ENCODE results near the gene SOX21. TPM values are rescaled to one million over a fixed set of nuclear protein-coding genes. Genes with fewer than 3 reads are reported as not detected.
A peak's percentile ranks its signal among the peaks of the same experiment; 100 is the strongest.

SOX21 gene
- total RNA-seq, 1 donor from 2014 or later, result not detected

- intact Hi-C loops (cut with micrococcal nuclease), result no loop called here
Measured at GRCh38 chr13:94717916-94718315, 5.6 kb upstream of the SOX21 start.

GRCh38 chr13:94716016-94716415, 3.7 kb upstream of the SOX21 start:
- TF ChIP-seq CTCF (IDR thresholded peaks at IDR 0.05; ENCODE audit: borderline replicate concordance), result no peak
- peaks cover 21% of the 10 kb centered on the region for H3K4me1 ChIP-seq
- H3K36me3 ChIP-seq, result no peaks in the 10 kb centered on the region
- DNase-seq, result no peak
- peaks cover 90% of the 10 kb centered on the region for H3K27me3 ChIP-seq (ENCODE audit: low read depth)
- H3K27ac ChIP-seq (replicated peaks), result no peak overlapping the region
- H3K4me3 ChIP-seq, result no peak overlapping the region
- intact Hi-C loops (cut with micrococcal nuclease), result no loop called here
- H3K9me3 ChIP-seq (replicated peaks), result no peaks in the 10 kb centered on the region

More at GRCh38 chr13:94717916-94718315, 5.6 kb upstream of the SOX21 start:
- H3K4me3 ChIP-seq, result no peak overlapping the region
- TF ChIP-seq CTCF (IDR thresholded peaks at IDR 0.05; ENCODE audit: borderline replicate concordance), result no peak
- H3K9me3 ChIP-seq (replicated peaks), result no peaks in the 10 kb centered on the region
- peaks cover 90% of the 10 kb centered on the region for H3K27me3 ChIP-seq (ENCODE audit: low read depth)
- H3K4me1 ChIP-seq, result peaks cover 6% of the 10 kb centered on the region
- DNase-seq, result no peak
- H3K36me3 ChIP-seq, result no peaks in the 10 kb centered on the region
- H3K27ac ChIP-seq (replicated peaks), result no peak overlapping the region

- H3K9me3 ChIP-seq (replicated peaks), result no peaks in the 10 kb centered on the region
- H3K4me1 ChIP-seq, result peaks cover 30% of the 10 kb centered on the region
- no peak overlapping the region for H3K27ac ChIP-seq (replicated peaks)
- H3K27me3 ChIP-seq (ENCODE audit: low read depth), result peaks cover 94% of the 10 kb centered on the region
- peak overlapping the region; percentile 56 for H3K4me3 ChIP-seq
- intact Hi-C loops (cut with micrococcal nuclease), result no loop called here
- H3K36me3 ChIP-seq, result no peaks in the 10 kb centered on the region
- DNase-seq, result no peak
- TF ChIP-seq CTCF (IDR thresholded peaks at IDR 0.05; ENCODE audit: borderline replicate concordance), result no peak
Measured at GRCh38 chr13:94713561-94714182, 1.3 kb upstream of the SOX21 start.

- Histone ChIP-seq H3K27me3 (ENCODE audit: low read depth) (peaks cover 99% of the 10 kb centered on the region), H3K4me1 (peaks cover 34% of the 10 kb centered on the region), H3K4me3 (peak overlapping the region; percentile 56), H3K27ac (replicated peaks) (no peak overlapping the region), H3K9me3 (replicated peaks) (no peaks in the 10 kb centered on the region), H3K36me3 (no peaks in the 10 kb centered on the region)
- intact Hi-C loops (cut with micrococcal nuclease), result no loop called here
- DNase-seq, result no peak
- TF ChIP-seq CTCF (IDR thresholded peaks at IDR 0.05; ENCODE audit: borderline replicate concordance), result no peak
Measured at GRCh38 chr13:94712812-94713560, 641 bp upstream of the SOX21 start.

GRCh38 chr13:94711561-94712286, 621 bp downstream of the SOX21 start:
- H3K27me3 ChIP-seq (ENCODE audit: low read depth), result peaks cover 100% of the 10 kb centered on the region

More at GRCh38 chr13:94711561-94712286, 621 bp downstream of the SOX21 start:
- H3K36me3 ChIP-seq, result no peaks in the 10 kb centered on the region
- peaks cover 47% of the 10 kb centered on the region for H3K4me1 ChIP-seq
- no peaks in the 10 kb centered on the region for H3K9me3 ChIP-seq (replicated peaks)
- no peak for DNase-seq
- no peak overlapping the region for H3K27ac ChIP-seq (replicated peaks)
- no peak for TF ChIP-seq CTCF (IDR thresholded peaks at IDR 0.05; ENCODE audit: borderline replicate concordance)
- peak overlapping the region; percentile 56 for H3K4me3 ChIP-seq
- intact Hi-C loops (cut with micrococcal nuclease), result no loop called here

Measured in left ventricle myocardium inferior (tissue), 1 donor.